Lower lobe of right lung (tissue), 2 donors: ENCODE data around the gene ERN1. TPM values are rescaled to one million over a fixed set of nuclear protein-coding genes. Genes with fewer than 3 reads are reported as not detected.

ENCODE experiments used
- ATAC-seq, 2 donors: fragments of 200-7000 bp; cut with Tn5 transposase; one replicate each; pipeline ENCODE4 v1.9.1; 2020 to 2022; ENCODE audit warnings: mild to moderate bottlenecking in 2 of 2, moderate library complexity in 2 of 2
- DNase-seq: peaks from one replicate; pipeline ENCODE4 v3.0.0-alpha.2; 2020
- H3K27ac ChIP-seq: fragments of 200-600 bp; one replicate; pipeline ENCODE4 v1.8.0; 2022
- H3K27me3 ChIP-seq: fragments of 200-600 bp; one replicate; pipeline ENCODE4 v1.8.0; 2022; ENCODE audit warnings: low read depth
- H3K36me3 ChIP-seq: fragments of 200-600 bp; one replicate; pipeline ENCODE4 v1.8.0; 2022; ENCODE audit warnings: mild to moderate bottlenecking
- H3K4me1 ChIP-seq: fragments of 200-600 bp; one replicate; pipeline ENCODE4 v1.8.0; 2022
- H3K4me3 ChIP-seq: fragments of 200-600 bp; one replicate; pipeline ENCODE4 v1.8.0; 2022; ENCODE audit warnings: mild to moderate bottlenecking
- H3K9me3 ChIP-seq: fragments of 200-600 bp; one replicate; pipeline ENCODE4 v1.8.0; 2022
- CTCF ChIP-seq: fragments of 200-600 bp; IDR thresholded peaks from one replicate; pipeline ENCODE4 v1.8.0; 2022; ENCODE audit warnings: antibody characterized with exemption, mild to moderate bottlenecking
- intact Hi-C: fragments of 100-400 bp; cut with DNase I; formaldehyde crosslinking; loops from one replicate; pipeline ENCODE4 v1.11.0; 2022
- total RNA-seq: library from RNA; stranded (reverse); fragmentation: NEBNext Ultra II Directional; extraction: Animal tissue kit (Norgen Biotek cat#: 25700); gene quantifications from one replicate; pipeline ENCODE4 v1.2.1, GENCODE V29; 2021
- donor health status: DM: no; HTN: yes; CAD: no; lungs with severe emphysema.

The ERN1 gene
- total RNA-seq, 1 donor from 2014 or later = 39.7 TPM

- Histone ChIP-seq H3K9me3 (no peaks in the 10 kb centered on the region), H3K27ac (peak overlapping the region; percentile 32), H3K27me3 (no peaks in the 10 kb centered on the region), H3K4me1 (peaks cover 66% of the 10 kb centered on the region), H3K4me3 (no peak overlapping the region), H3K36me3 (peaks cover 31% of the 10 kb centered on the region)
- no peak for TF ChIP-seq CTCF
- ATAC-seq = no peak
- DNase-seq = no peak
- intact Hi-C loops = no loop called here
These were observed 18.8 kb upstream of the ERN1 start for GRCh38 chr17:64148699-64149098.

GRCh38 chr17:64148017-64148631 lies 18.2 kb upstream of the ERN1 start:
- intact Hi-C loops = no loop called here
- Histone ChIP-seq H3K9me3 (no peaks in the 10 kb centered on the region), H3K36me3 (peaks cover 27% of the 10 kb centered on the region), H3K4me3 (no peak overlapping the region), H3K27ac (peak overlapping the region; percentile 32), H3K4me1 (peaks cover 60% of the 10 kb centered on the region), H3K27me3 (no peaks in the 10 kb centered on the region)
- DNase-seq = no peak
- ATAC-seq = no peak
- TF ChIP-seq CTCF = no peak

- H3K36me3 ChIP-seq = peaks cover 19% of the 10 kb centered on the region
- peak overlapping the region; percentile 92 for H3K4me3 ChIP-seq
- peaks cover 52% of the 10 kb centered on the region for H3K4me1 ChIP-seq
- TF ChIP-seq CTCF = no peak
- no peaks in the 10 kb centered on the region for H3K27me3 ChIP-seq
- no peak for DNase-seq
- peak overlapping the region; percentile 96 for H3K27ac ChIP-seq
- H3K9me3 ChIP-seq = no peaks in the 10 kb centered on the region
- ATAC-seq = peak in 1 of 2 donors; percentile 31
- intact Hi-C loops = no loop called here
These were observed 17.4 kb upstream of the ERN1 start for GRCh38 chr17:64147110-64148016.

GRCh38 chr17:64146418-64147109 lies 16.6 kb upstream of the ERN1 start:
- Histone ChIP-seq H3K4me3 (peak overlapping the region; percentile 92), H3K36me3 (peaks cover 14% of the 10 kb centered on the region), H3K4me1 (peaks cover 44% of the 10 kb centered on the region), H3K27me3 (no peaks in the 10 kb centered on the region), H3K9me3 (no peaks in the 10 kb centered on the region), H3K27ac (peak overlapping the region; percentile 96)
- TF ChIP-seq CTCF = no peak
- intact Hi-C loops = no loop called here
- DNase-seq = peak; percentile 78
- peak; percentile 55 to 65 for ATAC-seq

- ATAC-seq (peak; percentile 96 to 98), DNase-seq (peak; percentile 97)
- Histone ChIP-seq H3K9me3 (no peaks in the 10 kb centered on the region), H3K36me3 (peaks cover 8% of the 10 kb centered on the region), H3K27ac (peak overlapping the region; percentile 96), H3K4me3 (peak overlapping the region; percentile 92), H3K27me3 (no peaks in the 10 kb centered on the region), H3K4me1 (peaks cover 38% of the 10 kb centered on the region)
- no peak for TF ChIP-seq CTCF
- intact Hi-C loops = no loop called here
These were observed 15.9 kb upstream of the ERN1 start for GRCh38 chr17:64145751-64146417.
